T follicular helper cell (primary cell): ENCODE results near the gene HTR4.

Source experiments
- DNase-seq: peaks from one replicate; pipeline ENCODE4 v3.0.0-alpha.2; 2020; ENCODE audit warnings: low read depth

The HTR4 gene

GRCh38 chr5:148607406-148607805 lies 46.9 kb downstream of the HTR4 start:
- DNase-seq: no peak

DNA sequence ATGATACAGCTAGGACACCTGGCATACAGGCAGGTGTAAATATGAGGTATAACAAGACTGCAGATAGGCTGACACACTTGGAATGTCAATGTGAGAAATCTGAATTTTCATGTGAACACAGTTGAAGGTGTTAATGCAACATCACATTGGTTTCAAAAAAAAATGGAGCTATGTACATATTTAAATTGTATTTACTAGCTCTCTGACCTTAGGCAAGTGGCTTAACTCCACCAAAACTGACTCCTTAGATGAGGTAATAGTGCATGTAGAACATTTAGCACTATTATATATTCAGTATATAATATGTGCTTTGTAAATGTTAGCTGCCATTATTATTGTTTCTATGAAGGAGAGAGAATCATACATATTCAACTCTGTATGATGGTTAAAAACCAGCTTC lies 48.0 kb downstream of the HTR4 start:
- DNase-seq: no peak

DNA sequence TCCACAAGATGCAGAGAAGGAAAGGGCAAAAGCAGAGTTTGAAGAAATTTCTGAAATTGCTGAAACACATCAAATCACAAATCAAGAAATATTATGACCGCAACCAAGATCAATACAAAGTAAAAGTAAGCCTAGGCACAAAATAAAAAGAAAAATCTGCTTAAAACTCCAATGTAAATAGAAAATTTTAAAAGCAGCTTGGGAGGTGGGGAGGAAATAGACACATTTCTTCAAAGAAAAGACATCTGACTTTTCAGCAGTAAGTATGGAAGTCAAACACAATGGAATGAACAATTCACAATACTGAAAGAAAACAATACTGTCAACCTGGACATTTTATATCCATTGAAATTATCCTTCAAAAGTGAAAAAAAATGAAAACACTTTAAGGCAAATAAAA lies 55.1 kb downstream of the HTR4 start:
- DNase-seq: no peak

DNA sequence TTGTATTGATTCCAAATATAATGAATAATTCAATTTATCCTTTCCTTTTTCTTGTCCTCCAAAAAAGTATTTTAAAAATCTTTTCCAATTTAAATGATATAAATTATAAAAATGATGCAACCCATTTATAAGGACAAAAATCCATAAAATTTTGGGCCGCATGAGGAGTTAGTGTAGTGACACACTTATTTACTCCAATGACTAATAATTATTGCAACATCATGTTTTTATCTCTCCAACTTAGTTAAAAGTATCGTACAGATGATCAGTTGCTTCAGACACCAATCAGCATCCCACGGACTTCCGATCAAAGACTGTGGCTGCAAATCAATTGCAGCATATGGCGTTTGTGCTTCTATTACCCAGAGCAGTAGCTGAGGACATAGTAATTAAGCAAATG lies 58.6 kb downstream of the HTR4 start:
- DNase-seq: no peak

GRCh38 chr5:148586796-148587195 lies 67.5 kb downstream of the HTR4 start:
- no peak for DNase-seq

DNA sequence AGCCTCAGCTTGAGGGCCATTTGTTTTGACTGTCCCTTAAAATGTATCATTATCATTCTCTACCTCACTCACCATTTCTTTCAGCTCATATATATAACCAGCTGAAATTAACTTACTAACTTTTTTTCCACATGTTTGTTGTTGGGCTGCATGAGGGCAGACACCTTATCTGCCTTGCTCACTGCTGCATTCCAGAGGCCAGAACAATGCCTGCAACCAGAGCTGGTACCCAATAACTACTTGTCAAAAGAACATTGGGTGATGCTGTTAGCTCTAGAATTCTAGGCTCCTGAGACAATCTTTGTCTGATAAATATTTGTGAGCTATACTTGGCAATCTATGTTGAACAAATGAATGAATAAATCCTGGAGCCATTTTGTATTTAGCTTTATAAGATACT lies 68.3 kb downstream of the HTR4 start:
- DNase-seq: no peak

DNA sequence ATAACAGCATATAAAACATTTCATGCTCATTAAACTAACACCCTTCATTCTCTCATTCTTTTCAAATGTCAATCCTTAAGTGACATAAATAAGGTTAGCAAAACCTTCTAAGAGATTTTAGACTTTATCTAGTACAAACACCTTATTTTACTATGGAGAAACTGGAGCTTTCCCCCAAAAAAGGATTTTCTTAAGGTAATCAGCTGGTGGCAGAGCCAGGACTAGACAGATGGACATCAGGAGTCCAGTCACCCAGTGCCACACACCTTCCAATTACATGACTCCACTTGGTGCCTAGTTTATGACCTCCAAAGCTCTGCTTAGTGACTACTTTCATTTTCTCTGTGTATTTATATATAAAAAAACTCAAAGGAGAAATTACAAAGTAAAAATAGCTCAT lies 70.2 kb downstream of the HTR4 start:
- DNase-seq: no peak

DNA sequence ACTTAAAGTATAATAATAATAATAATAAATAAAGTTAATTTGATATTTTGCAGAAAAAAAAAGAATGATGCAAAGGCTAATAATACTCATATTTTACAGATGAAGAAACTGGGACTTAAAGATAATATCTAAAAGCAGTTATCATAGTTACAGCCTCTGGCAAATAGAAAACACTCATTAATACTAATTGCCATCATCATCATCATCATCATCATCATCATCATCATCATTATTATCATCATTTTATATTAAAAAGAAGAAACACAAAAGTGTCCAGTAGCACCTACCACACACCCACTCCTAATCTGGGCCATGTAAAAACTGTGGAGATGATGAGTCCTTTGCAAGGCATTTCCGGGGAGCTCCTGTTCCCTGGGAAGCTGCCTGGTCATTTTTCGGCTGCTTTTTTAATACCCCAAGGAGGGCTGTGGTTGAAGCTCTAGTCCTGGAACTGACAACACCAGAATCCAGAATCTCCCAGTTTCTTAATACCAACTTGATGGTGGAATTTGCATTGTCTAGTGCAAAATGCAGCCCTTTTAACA lies 70.8 kb downstream of the HTR4 start:
- no peak for DNase-seq

DNA sequence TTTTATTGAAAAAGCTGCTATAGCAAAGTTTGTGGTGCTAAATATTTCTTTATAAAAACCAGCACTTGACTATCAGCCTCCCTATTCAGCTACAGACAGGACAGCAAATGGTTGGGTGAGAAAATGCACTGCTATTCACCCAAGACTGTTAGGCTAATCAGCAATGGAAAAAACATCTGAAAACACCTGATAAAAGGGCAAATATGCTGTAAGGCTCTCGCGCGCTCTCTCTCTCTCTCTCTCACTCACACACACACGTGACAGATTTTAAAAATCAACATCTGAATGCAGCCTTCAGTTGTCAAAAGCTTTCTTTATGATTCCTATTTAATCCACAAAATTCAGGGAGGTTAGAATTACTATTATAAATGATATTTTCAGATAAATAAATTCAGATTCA lies 80.2 kb downstream of the HTR4 start:
- no peak for DNase-seq

DNA sequence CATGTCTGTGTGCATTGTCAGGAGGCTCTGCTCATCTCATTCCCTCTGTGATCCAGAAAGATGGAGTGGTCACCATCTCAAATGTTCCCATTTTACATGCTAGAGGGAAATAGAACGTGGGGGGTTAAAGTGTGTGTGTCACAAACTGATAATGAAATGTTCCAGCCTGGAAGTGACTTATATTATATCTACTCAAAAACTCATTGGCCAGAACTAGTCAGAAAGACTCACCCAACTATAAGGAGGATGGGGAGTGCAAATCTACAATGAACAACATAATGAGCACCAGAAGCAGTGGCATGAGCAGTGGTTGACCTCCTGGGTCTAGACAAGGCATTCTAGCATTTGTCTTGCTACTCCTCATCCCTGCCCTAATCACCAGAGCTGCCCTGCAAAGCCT lies 81.0 kb downstream of the HTR4 start:
- DNase-seq: no peak

DNA sequence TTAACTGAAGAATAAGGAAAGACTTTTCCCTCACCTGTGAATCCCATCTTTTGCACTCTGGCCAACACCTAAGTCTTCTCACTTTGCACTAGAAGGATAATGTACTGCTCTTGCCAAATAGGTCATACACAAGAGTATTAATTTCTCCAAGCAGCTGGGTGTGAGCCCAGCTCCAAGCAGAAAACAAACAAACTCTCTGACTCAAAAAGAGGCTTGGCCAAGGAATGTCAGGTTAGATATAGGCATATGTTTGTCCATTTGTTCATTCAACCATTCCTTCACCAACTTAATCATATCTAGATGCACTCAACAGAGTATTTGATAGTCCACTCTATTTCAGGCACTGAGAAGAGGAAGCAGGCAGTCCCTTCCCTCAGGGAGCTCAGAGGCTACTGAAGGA lies 84.4 kb downstream of the HTR4 start:
- no peak for DNase-seq

GRCh38 chr5:148565148-148565547 lies 89.2 kb downstream of the HTR4 start:
- no peak for DNase-seq

- no peak for DNase-seq
Measured at GRCh38 chr5:148563021-148563420, 91.3 kb downstream of the HTR4 start.

- DNase-seq: no peak
Measured at GRCh38 chr5:148561801-148562311, 92.5 kb downstream of the HTR4 start.

GRCh38 chr5:148559461-148559860 lies 94.9 kb downstream of the HTR4 start:
- no peak for DNase-seq

DNA sequence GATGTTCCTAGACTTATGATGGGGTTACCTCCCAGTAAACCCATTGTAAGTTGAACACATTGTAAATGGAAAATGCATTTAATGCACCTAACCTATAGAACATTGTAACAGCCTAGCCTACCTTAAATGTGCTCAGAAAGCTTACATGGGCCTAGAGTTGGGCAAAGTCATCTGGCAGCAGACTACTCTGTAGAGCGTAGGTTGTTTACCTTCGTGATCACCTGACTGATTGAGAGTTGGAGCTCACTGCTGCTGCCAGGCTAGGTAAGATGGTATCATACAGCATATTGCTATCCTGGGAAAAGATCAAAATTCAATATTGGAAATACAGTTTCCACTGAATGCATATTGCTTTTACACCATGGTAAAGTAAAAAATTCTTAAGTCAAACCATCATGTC lies 95.4 kb downstream of the HTR4 start:
- DNase-seq: no peak

- DNase-seq: no peak
Measured at GRCh38 chr5:148556835-148557234, 97.5 kb downstream of the HTR4 start.

DNA sequence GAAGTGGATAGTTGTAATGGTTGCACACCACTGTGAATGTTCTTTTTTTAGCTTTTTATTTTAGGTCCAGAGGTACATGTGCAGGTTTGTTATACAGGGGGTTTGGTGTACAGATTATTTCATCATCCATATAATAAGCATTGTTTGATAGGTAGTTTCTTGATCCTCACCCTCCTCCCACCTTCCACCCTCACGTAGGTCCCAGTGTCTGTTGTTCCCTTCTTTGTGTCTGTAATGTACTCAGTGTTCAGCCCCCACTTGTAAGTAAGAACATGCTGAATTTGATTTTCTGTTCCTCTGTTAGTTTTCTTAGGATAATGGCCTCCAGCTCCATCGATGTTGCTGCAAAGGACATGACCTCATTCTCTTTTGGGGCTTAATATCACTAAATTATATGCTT lies 99.7 kb downstream of the HTR4 start:
- DNase-seq: no peak

DNA sequence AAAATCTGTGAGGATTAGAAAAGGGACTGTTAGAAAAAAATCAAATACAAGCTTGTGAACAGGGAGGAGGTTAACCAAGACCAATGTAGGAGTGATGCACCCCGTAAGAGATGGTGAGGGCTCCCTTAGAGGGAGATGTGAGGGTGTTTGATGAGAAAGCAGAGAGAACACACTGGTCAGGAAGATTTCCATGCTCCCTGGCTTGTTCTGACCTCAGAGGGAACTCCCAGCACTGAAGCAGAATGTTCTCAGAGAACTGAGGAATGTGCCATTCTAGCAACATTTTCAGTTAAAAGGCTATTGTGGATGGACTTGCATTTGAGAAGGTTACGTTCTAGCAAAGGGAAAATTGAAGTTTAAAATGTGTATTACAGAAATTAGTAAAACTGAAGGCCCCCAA lies 110.6 kb downstream of the HTR4 start:
- no peak for DNase-seq

- no peak for DNase-seq
Measured at GRCh38 chr5:148542812-148543211, 111.5 kb downstream of the HTR4 start.

DNA sequence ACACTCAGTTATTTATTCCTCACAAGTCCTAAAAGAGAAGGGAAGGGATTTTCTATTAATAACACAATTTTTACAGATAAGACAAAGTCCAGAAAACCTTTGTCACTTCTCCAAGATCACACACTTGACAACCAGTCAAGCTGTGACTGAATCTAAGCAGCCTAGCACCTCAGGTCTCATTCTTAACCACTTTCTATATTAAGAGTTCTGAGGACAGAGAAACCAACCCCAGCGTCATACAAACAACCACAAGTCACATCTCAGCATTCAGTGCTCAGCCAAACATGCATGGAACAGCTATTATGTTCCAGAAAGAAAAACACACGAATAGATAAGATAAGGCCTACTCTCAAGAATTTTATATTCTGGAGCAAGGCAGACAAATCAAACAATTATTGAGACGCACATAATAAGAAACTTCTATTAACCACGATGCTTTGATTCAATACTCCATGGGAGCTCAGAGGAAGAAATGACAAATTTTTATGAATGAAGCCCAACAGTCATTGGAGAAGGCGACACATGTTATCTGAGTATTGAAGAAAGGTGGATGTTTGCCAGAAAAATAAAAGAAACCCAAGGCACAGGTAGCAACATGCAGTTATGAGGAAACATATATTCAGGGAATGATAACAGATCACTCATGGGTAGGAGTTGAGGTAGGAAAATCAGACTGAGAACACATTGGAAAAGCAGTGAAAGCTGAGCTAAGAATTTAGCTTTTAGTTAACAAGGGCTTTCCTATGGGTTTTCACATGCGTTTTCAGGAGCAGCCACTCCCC lies 113.1 kb downstream of the HTR4 start:
- DNase-seq: no peak

DNA sequence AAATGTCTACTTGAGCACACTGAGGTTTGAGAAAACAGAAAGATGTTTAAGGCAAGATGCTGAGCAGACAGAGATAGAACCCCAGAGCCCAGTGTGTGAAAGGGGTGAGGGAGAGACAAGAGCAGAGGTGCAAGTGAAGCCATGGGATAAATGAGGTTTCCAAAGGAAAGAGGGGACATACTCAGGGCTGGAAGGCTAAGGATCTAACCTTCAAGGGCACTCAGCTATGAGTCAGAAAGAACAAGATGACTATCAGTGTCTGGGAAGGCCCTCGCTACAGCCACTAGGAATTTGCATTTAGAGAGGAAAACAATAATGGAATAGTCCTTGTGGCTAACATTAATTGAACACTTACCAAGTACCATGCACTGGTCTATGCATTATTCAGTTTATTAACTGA lies 113.7 kb downstream of the HTR4 start:
- DNase-seq: no peak

DNA sequence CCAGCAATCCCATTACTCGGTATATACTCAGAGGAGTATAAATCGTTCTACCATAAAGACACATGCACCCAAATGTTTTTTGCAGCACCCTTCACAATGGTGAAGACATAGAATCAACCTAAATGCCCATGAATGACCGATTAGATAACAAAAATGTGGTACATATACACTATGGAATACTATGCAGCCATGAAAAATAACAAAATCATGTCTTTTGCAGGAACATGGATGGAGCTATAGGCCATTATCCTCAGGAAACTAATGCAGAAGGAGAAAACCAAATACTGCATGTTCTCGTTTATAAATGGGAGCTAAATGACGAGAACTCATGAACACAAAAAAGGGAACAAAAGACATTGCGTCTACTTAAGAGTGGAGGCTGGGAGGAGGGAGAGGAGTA lies 114.5 kb downstream of the HTR4 start:
- DNase-seq: no peak

DNA sequence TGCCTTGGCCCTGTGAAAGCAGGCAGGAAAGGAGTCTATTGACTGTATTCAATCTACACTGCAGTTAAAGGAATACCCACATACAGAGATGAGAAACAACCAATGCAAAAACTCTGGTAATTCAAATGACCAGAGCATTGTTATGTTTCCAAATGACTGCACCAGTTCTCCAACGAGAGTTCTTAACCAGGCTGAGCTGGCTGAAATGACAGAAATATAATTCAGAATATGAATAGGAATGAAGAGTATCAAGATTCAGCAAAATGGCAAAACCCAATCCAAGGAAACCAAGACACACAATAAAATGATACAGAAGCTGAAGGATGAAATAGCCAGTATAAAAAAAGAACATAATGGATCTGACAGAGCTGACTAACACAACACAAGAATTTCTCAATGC lies 119.1 kb downstream of the HTR4 start:
- no peak for DNase-seq
